PC-9 (cell line): Measurements from ENCODE around the gene HPS1. TPM values are rescaled to one million over a fixed set of nuclear protein-coding genes. Genes with fewer than 3 reads are reported as not detected.

Experiments
- BruUV-seq: library from RNA; stranded (reverse); fragments of 400-500 nt; replicated peaks from 2 replicates; lab custom pipeline; 2021; lab: Mats Ljungman, UMichigan
- CTCF ChIA-PET: fragments of 300-600 bp; sonication (Branson Sonifier 250); formaldehyde crosslinking; loops from one replicate; lab custom pipeline; 2022; ENCODE audit warnings: antibody characterized with exemption; lab: Charles Lee
- POLR2A ChIA-PET: fragments of 300-600 bp; sonication (Branson Sonifier 250); formaldehyde crosslinking; loops from one replicate; lab custom pipeline; 2022; ENCODE audit warnings: antibody characterized with exemption; ENCODE audit not compliant: unreplicated experiment; lab: Charles Lee
- DNase-seq, 2 experiments: peaks; one replicate each; pipeline versions ENCODE4 v3.0.0 to v3.0.0-alpha.2; 2015 to 2022; ENCODE audit warnings: mixed read lengths in 1 of 2
- H2AFZ ChIP-seq: fragments of 200-600 bp; sonication (generic); 2 replicates; pipeline ENCODE4 v1.8.1; 2017; ENCODE audit warnings: antibody characterized with exemption
- H3F3A ChIP-seq: fragments of 200-600 bp; sonication (generic); 2 replicates; pipeline ENCODE4 v1.8.1; 2017; ENCODE audit warnings: antibody characterized with exemption, mild to moderate bottlenecking, low read depth; ENCODE audit not compliant: insufficient read depth
- H3K27ac ChIP-seq: fragments of 200-600 bp; sonication (generic); 2 replicates; pipeline ENCODE4 v1.6.1; 2016; ENCODE audit warnings: mixed run types
- H3K27me3 ChIP-seq: fragments of 200-600 bp; sonication (generic); 2 replicates; pipeline ENCODE4 v1.6.1; 2016; ENCODE audit warnings: low read depth, mixed run types; ENCODE audit not compliant: insufficient read depth
- H3K36me3 ChIP-seq: fragments of 200-600 bp; sonication (generic); 2 replicates; pipeline ENCODE4 v1.6.1; 2016; ENCODE audit warnings: low read depth, mixed run types
- H3K4me1 ChIP-seq: fragments of 200-600 bp; sonication (generic); replicated peaks from 2 replicates; pipeline ENCODE4 v1.6.1; 2016; ENCODE audit warnings: mixed run types; ENCODE audit not compliant: insufficient read depth
- H3K4me2 ChIP-seq: fragments of 200-600 bp; sonication (generic); 2 replicates; pipeline ENCODE4 v1.6.1; 2017; ENCODE audit warnings: mixed run types
- H3K4me3 ChIP-seq: fragments of 200-600 bp; sonication (generic); 2 replicates; pipeline ENCODE4 v1.6.1; 2016; ENCODE audit warnings: mixed run types
- H3K79me2 ChIP-seq: fragments of 200-600 bp; sonication (generic); 2 replicates; pipeline ENCODE4 v1.6.1; 2017; ENCODE audit warnings: low read depth, mixed run types
- H3K9me2 ChIP-seq: fragments of 200-600 bp; sonication (generic); 2 replicates; pipeline ENCODE4 v1.8.1; 2017; ENCODE audit warnings: mild to moderate bottlenecking; ENCODE audit not compliant: insufficient read depth
- H3K9me3 ChIP-seq: fragments of 200-600 bp; sonication (generic); 2 replicates; pipeline ENCODE4 v1.8.1; 2016; ENCODE audit warnings: low read depth; ENCODE audit not compliant: insufficient read depth
- H4K20me1 ChIP-seq: fragments of 200-600 bp; sonication (generic); 2 replicates; pipeline ENCODE4 v1.8.1; 2017; ENCODE audit not compliant: insufficient read depth
- CTCF ChIP-seq: fragments of 200-600 bp; sonication (generic); conservative IDR thresholded peaks from 2 replicates; pipeline ENCODE4 v1.6.1; 2017; ENCODE audit warnings: mixed run types, antibody characterized with exemption, mild to moderate bottlenecking, moderate library complexity
- EZH2 ChIP-seq: fragments of 200-600 bp; sonication (generic); IDR thresholded peaks from 2 replicates; pipeline ENCODE4 v1.8.0; 2017; ENCODE audit warnings: antibody characterized with exemption, low read depth
- intact Hi-C: fragments of 100-400 bp; cut with micrococcal nuclease; formaldehyde crosslinking; loops from one replicate; pipeline ENCODE4 v1.10.0; 2022; ENCODE audit not compliant: unreplicated experiment
- total RNA-seq: library from RNA; stranded (reverse); gene quantifications from 2 replicates; pipeline ENCODE4 v1.2.3, GENCODE V29; 2021

Gene HPS1
- total RNA-seq, 1 experiment from 2014 or later: 43.2 TPM

DNA sequence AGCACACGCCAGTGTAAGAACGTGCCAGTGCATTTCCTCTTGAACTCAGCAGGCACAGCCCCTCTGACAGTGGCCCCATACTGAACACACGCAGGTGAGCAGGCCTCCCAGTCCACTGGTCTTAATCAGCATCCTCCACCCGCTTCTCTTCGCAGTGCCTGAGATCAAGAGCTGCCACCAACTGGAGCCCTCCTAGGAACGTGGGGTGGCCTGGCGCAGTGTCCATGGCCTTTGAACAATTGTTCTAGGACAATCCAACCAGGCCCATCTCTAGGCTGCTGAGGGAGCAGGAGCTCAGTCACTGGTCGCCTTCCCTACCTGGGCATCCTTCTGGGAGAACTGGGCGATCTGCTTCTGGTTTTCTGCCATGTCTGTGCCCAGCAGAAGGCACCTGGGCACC is 47.0 kb downstream of the HPS1 start:
- no peaks in the 10 kb centered on the region for H3K36me3 ChIP-seq
- peaks cover 13% of the 10 kb centered on the region; the same call in 1 of the 2 replicates for H3F3A ChIP-seq
- no peaks in the 10 kb centered on the region for H3K79me2 ChIP-seq
- ChIA-PET CTCF (no interaction called here), POLR2A (no interaction called here)
- no peaks in the 10 kb centered on the region for H3K9me2 ChIP-seq
- H3K4me3 ChIP-seq: no peak overlapping the region
- no peak for DNase-seq
- no peaks in the 10 kb centered on the region for H4K20me1 ChIP-seq
- H3K4me1 ChIP-seq: peaks cover 18% of the 10 kb centered on the region
- intact Hi-C loops: no loop called here
- H3K27ac ChIP-seq: no peak overlapping the region
- no peaks in the 10 kb centered on the region for H3K9me3 ChIP-seq
- no peak overlapping the region for H3K4me2 ChIP-seq
- H3K27me3 ChIP-seq: no peaks in the 10 kb centered on the region
- no peak overlapping the region for H2AFZ ChIP-seq
- BruUV-seq: no TSS peak
- TF ChIP-seq EZH2 (no peak), CTCF (no peak)

DNA sequence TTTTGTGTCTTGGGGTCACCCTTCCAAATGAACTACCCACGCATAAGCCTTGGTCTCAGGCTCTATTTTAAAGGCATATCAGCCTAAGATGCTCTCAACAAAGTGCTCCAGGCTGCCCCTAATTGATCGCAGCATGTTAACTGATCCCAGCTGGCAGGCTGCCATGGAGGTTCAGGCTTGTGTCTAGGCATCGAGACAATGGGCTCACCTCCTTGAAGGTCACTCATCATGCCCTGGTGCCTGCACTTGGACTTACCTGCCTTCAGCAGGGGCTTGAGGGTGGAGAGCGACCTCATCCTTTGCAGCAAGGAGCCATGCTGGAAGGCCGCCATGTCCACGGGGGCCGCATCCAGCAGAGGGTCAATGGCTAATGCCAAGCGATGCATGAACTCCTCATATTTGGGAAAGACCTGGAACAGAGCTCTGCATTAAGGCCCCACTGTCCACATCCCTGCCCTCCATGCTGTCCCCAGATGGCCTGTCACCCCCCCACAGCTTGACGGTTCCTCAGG is 49.6 kb downstream of the HPS1 start:
- H3K79me2 ChIP-seq: no peaks in the 10 kb centered on the region
- CTCF ChIA-PET: no interaction called here
- no peak overlapping the region for H3K27ac ChIP-seq
- H3F3A ChIP-seq: no peaks in the 10 kb centered on the region
- H3K9me3 ChIP-seq: no peaks in the 10 kb centered on the region
- intact Hi-C loops: no loop called here
- no peak overlapping the region for H3K4me3 ChIP-seq
- TF ChIP-seq CTCF: no peak
- no peak for TF ChIP-seq EZH2
- no peaks in the 10 kb centered on the region for H3K4me1 ChIP-seq
- H2AFZ ChIP-seq: no peak overlapping the region
- no peaks in the 10 kb centered on the region for H3K27me3 ChIP-seq
- BruUV-seq: no TSS peak
- no peaks in the 10 kb centered on the region for H3K9me2 ChIP-seq
- DNase-seq: no peak
- H3K4me2 ChIP-seq: no peak overlapping the region
- no peaks in the 10 kb centered on the region for H3K36me3 ChIP-seq
- POLR2A ChIA-PET: no interaction called here
- H4K20me1 ChIP-seq: no peaks in the 10 kb centered on the region

GRCh38 chr10:98396096-98397063 is 50.4 kb downstream of the HPS1 start:
- no TSS peak for BruUV-seq
- TF ChIP-seq CTCF: no peak
- no peak for TF ChIP-seq EZH2
- CTCF ChIA-PET: no interaction called here

More at GRCh38 chr10:98396096-98397063, 50.4 kb downstream of the HPS1 start:
- intact Hi-C loops: no loop called here
- no peaks in the 10 kb centered on the region for H3K9me2 ChIP-seq
- DNase-seq: no peak
- no peaks in the 10 kb centered on the region for H3K79me2 ChIP-seq
- H3K4me3 ChIP-seq: no peak overlapping the region
- no peak overlapping the region for H2AFZ ChIP-seq
- H3K4me2 ChIP-seq: no peak overlapping the region
- no peak overlapping the region for H3K27ac ChIP-seq
- H3K36me3 ChIP-seq: no peaks in the 10 kb centered on the region
- POLR2A ChIA-PET: interaction anchor here (0.6 kb wide), 1 partner anchor 95 kb away, joined by 4 read pairs; no protein-coding TSS in a partner anchor
- H3K9me3 ChIP-seq: no peaks in the 10 kb centered on the region
- H3F3A ChIP-seq: no peaks in the 10 kb centered on the region
- H3K27me3 ChIP-seq: no peaks in the 10 kb centered on the region
- no peaks in the 10 kb centered on the region for H3K4me1 ChIP-seq
- H4K20me1 ChIP-seq: no peaks in the 10 kb centered on the region
